Measurements from ENCODE around the gene PSIP1.

DNA sequence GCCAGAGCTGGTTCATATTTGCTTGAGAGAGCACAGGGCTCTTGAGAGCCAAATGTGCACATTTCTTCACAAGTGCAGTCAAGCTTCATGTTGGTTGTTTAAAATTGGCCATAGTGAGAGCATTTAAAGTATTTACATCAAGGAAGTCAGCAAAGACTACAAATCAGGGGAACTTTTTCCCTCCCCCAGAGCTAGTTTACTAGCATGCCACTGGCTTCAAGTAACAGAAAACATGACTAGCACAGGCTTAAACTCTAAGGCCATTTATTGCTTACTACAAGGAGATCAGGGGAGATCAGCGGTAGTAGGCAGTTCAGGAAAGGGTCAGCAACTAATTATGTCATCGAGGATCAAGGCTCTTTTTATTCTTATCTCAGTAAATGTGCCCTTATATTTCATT is 31.1 kb upstream of the PSIP1 start:
- TF ChIP-seq, protein P1, sequence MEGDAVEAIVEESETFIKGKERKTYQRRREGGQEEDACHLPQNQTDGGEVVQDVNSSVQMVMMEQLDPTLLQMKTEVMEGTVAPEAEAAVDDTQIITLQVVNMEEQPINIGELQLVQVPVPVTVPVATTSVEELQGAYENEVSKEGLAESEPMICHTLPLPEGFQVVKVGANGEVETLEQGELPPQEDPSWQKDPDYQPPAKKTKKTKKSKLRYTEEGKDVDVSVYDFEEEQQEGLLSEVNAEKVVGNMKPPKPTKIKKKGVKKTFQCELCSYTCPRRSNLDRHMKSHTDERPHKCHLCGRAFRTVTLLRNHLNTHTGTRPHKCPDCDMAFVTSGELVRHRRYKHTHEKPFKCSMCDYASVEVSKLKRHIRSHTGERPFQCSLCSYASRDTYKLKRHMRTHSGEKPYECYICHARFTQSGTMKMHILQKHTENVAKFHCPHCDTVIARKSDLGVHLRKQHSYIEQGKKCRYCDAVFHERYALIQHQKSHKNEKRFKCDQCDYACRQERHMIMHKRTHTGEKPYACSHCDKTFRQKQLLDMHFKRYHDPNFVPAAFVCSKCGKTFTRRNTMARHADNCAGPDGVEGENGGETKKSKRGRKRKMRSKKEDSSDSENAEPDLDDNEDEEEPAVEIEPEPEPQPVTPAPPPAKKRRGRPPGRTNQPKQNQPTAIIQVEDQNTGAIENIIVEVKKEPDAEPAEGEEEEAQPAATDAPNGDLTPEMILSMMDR (IDR thresholded peaks at IDR 0.05; ENCODE audit: low read depth, low read length, poor library complexity, severe bottlenecking) = no peak
- TF ChIP-seq EZH2phosphoT487 (IDR thresholded peaks at IDR 0.05; ENCODE audit: borderline replicate concordance, low read length) = no peak
